GM21825 (cell line): Measurements from ENCODE around the gene CLDN14.

Experiments
- ATAC-seq: cut with Tn5 transposase; IDR thresholded peaks from one replicate; pipeline ENCODE4 v1.9.1; 2021; ENCODE audit warnings: mild to moderate bottlenecking, moderate library complexity; ENCODE audit not compliant: unreplicated experiment

Gene CLDN14

GRCh38 chr21:36473203-36473602 is 6.7 kb downstream of the CLDN14 start:
- ATAC-seq, result no peak

GRCh38 chr21:36472377-36472776 is 7.5 kb downstream of the CLDN14 start:
- no peak for ATAC-seq

GRCh38 chr21:36471254-36471723 is 8.6 kb downstream of the CLDN14 start:
- peak; percentile 80 for ATAC-seq

GRCh38 chr21:36470294-36470693 is 9.6 kb downstream of the CLDN14 start:
- no peak for ATAC-seq

- no peak for ATAC-seq
Measured at GRCh38 chr21:36466061-36466511, 13.8 kb downstream of the CLDN14 start.

- ATAC-seq, result no peak
Measured at GRCh38 chr21:36465478-36465877, 14.4 kb downstream of the CLDN14 start.

- ATAC-seq, result no peak
Measured at GRCh38 chr21:36464590-36464989, 15.3 kb downstream of the CLDN14 start.

GRCh38 chr21:36463991-36464390 is 15.9 kb downstream of the CLDN14 start:
- no peak for ATAC-seq

GRCh38 chr21:36463204-36463603 is 16.7 kb downstream of the CLDN14 start:
- no peak for ATAC-seq

GRCh38 chr21:36461918-36462486 is 17.9 kb downstream of the CLDN14 start:
- no peak for ATAC-seq

- no peak for ATAC-seq
Measured at GRCh38 chr21:36461277-36461917, 18.5 kb downstream of the CLDN14 start.

GRCh38 chr21:36460866-36461265 is 19.1 kb downstream of the CLDN14 start:
- ATAC-seq, result no peak

GRCh38 chr21:36459098-36459497 is 20.8 kb downstream of the CLDN14 start:
- ATAC-seq, result no peak

- ATAC-seq, result no peak
Measured at GRCh38 chr21:36456729-36457414, 23.1 kb downstream of the CLDN14 start.

- ATAC-seq, result no peak
Measured at GRCh38 chr21:36454706-36455105, 25.2 kb downstream of the CLDN14 start.

- no peak for ATAC-seq
Measured at GRCh38 chr21:36454093-36454531, 25.8 kb downstream of the CLDN14 start.

- ATAC-seq, result no peak
Measured at GRCh38 chr21:36452281-36452825, 27.6 kb downstream of the CLDN14 start.

- no peak for ATAC-seq
Measured at GRCh38 chr21:36451506-36451905, 28.4 kb downstream of the CLDN14 start.

- no peak for ATAC-seq
Measured at GRCh38 chr21:36450511-36450910, 29.4 kb downstream of the CLDN14 start.

- ATAC-seq, result no peak
Measured at GRCh38 chr21:36446301-36446700, 33.6 kb downstream of the CLDN14 start.

- ATAC-seq, result no peak
Measured at GRCh38 chr21:36441715-36442114, 38.2 kb downstream of the CLDN14 start.

- ATAC-seq, result no peak
Measured at GRCh38 chr21:36437745-36438128, 42.2 kb downstream of the CLDN14 start.
